GM18505 (cell line): ENCODE results near the gene PUSL1.
A peak's percentile ranks its signal among the peaks of the same experiment; 100 is the strongest.

Experiments used
- ATAC-seq: cut with Tn5 transposase; IDR thresholded peaks from one replicate; pipeline ENCODE4 v1.9.1; 2021; ENCODE audit not compliant: unreplicated experiment
- POLR2A ChIP-seq: IDR thresholded peaks from 4 replicates; pipeline ENCODE4 v1.6.1; 2011; ENCODE audit warnings: borderline replicate concordance; ENCODE audit not compliant: insufficient read depth, insufficient read length; ENCODE audit errors: extremely low read depth

Gene PUSL1

GRCh38 chr1:1272341-1273208 lies 35.8 kb upstream of the PUSL1 start:
- ATAC-seq: peak; percentile 10
- TF ChIP-seq POLR2A: no peak

DNA sequence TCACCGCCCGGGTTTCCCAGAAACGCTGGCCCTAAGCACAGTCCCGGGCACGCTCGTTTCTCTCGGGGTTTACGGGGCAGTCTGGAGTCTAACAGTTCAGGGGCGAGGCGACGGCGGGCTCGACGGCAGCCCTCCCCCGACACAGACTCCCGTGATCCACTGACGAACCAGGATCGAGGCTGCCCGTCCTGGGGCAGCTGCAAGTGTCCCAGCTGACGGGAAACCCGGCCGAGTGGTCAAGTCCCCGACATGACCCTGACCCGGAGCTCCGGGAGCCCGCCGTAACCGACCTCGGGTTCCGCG lies 35.2 kb upstream of the PUSL1 start:
- peak; percentile 10 for ATAC-seq
- no peak for TF ChIP-seq POLR2A

- TF ChIP-seq POLR2A: peak; percentile 66
- peak; percentile 82 for ATAC-seq
These were observed 34.7 kb upstream of the PUSL1 start, which contains the start of gene UBE2J2 for GRCh38 chr1:1273512-1274298. TSS of gene UBE2J2 (minus strand) at chr1:1273854. CDS start at chr1:1267992, 5,862 bp downstream.

DNA sequence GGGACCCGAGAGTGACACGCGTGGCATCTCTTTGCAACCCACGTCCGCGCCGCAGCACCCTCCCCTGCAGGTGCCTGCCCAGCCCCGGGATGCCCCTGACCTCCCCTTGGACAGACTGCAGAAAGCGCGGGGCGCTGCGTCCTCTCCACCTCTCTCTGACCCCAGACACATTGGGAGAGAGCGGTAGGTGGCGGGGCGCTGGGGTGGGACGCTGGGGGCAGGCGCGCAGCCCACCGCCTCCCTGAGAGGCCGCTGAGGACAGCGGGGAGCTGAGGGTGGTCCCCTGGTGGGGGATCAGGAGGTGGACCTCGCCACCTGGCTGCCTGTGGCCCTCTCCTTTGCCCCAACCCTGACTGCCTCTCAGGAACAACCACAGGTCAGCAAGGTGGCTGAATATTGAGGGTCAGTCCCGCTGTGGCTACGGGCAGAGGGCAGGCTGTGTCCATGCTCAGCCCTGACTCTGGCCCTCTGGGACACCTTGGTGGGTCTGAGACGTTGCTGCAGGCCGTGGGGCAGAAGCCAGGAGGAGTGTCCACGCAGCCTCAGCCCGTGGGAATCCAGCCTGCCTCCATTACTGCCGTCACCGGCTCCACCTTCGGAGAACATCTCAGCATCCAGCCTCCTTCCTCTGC lies 34.0 kb upstream of the PUSL1 start:
- peak; percentile 15 for ATAC-seq
- TF ChIP-seq POLR2A: no peak

GRCh38 chr1:1274931-1275431 lies 33.4 kb upstream of the PUSL1 start:
- no peak for ATAC-seq
- TF ChIP-seq POLR2A: no peak

GRCh38 chr1:1275836-1276235 lies 32.6 kb upstream of the PUSL1 start:
- TF ChIP-seq POLR2A: no peak

GRCh38 chr1:1278620-1279019 lies 29.8 kb upstream of the PUSL1 start:
- ATAC-seq: no peak

More at GRCh38 chr1:1275836-1276235, 32.6 kb upstream of the PUSL1 start:
- no peak for ATAC-seq

GRCh38 chr1:1279028-1279427 lies 29.4 kb upstream of the PUSL1 start:
- ATAC-seq: no peak
- TF ChIP-seq POLR2A: no peak

More at GRCh38 chr1:1278620-1279019, 29.8 kb upstream of the PUSL1 start:
- TF ChIP-seq POLR2A: no peak

GRCh38 chr1:1280782-1281481 lies 27.5 kb upstream of the PUSL1 start:
- TF ChIP-seq POLR2A: no peak
- no peak for ATAC-seq

GRCh38 chr1:1281533-1282321 lies 26.7 kb upstream of the PUSL1 start:
- TF ChIP-seq POLR2A: no peak
- no peak for ATAC-seq

- TF ChIP-seq POLR2A: no peak
- ATAC-seq: no peak
These were observed 25.4 kb upstream of the PUSL1 start for GRCh38 chr1:1282998-1283397.

DNA sequence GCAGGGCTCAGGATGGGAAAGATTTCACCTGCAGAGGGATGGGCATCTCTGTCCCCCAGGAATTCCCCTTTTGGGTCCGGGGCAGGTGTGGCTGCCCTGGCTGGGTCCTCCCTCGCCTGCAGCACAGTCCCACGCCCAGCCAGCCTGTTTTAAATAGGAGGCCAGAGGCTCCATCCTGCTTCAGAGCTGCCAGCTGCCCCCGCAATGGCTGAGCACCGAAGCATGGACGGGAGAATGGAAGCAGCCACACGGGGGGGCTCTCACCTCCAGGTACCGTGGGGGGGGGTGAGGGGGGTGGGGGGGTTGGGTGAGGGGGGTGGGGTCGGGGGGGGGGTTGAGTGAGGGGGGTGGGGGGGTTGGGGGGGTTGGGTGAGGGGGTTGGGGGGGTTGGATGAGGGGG lies 24.6 kb upstream of the PUSL1 start:
- TF ChIP-seq POLR2A: no peak
- ATAC-seq: no peak
